Stomach (tissue), 4 donors: Measurements from ENCODE around the gene SOWAHA.

Experiments
- EP300 ChIP-seq: sonication (generic); formaldehyde crosslinking; IDR thresholded peaks from one replicate; pipeline ENCODE4 v1.6.1; 2017; ENCODE audit warnings: antibody characterized with exemption
- TF ChIP-seq, protein P1 (sequence below), 7 experiments: fragments of 450-650 bp in 4 of 7; fragments of 200-600 bp in 3 of 7; sonication (generic) in 3 of 7; IDR thresholded peaks; one replicate each; pipeline ENCODE4 v1.5.1; 2016 to 2019; ENCODE audit warnings: antibody characterized with exemption in 7 of 7, control low read depth in 2 of 7, mild to moderate bottlenecking in 1 of 7

DNA sequence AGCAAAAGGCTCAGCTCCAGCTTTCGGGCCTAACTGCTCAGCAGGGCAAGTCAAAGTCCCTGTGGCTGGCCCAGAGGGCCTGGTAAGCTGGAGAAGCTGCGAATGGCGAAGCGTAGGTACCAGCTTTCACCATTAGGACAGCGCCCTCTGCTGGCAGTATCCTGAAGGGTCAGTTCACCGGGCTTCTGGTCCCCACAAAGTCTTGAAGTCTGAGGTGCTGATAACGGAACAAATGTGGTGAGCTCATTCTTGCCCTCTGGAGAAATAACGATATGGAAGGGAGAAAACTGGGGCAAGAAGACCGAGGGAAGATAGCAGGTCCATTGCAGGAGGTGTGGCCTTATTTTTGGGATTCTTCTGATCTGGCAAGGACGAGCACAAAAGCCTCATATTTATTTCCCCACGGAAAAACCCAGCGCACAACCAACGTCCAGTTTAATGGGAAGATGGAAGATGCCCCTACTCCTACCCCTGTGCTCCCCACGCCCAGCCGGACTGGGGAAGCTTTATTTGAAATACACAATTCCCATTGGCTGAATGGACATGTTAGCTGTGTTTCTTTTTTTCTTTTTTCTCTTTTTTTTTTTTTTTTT is 7.2 kb downstream of the SOWAHA start:
- no peak for TF ChIP-seq EP300
- TF ChIP-seq, protein P1, sequence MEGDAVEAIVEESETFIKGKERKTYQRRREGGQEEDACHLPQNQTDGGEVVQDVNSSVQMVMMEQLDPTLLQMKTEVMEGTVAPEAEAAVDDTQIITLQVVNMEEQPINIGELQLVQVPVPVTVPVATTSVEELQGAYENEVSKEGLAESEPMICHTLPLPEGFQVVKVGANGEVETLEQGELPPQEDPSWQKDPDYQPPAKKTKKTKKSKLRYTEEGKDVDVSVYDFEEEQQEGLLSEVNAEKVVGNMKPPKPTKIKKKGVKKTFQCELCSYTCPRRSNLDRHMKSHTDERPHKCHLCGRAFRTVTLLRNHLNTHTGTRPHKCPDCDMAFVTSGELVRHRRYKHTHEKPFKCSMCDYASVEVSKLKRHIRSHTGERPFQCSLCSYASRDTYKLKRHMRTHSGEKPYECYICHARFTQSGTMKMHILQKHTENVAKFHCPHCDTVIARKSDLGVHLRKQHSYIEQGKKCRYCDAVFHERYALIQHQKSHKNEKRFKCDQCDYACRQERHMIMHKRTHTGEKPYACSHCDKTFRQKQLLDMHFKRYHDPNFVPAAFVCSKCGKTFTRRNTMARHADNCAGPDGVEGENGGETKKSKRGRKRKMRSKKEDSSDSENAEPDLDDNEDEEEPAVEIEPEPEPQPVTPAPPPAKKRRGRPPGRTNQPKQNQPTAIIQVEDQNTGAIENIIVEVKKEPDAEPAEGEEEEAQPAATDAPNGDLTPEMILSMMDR (IDR thresholded peaks at IDR 0.05) = peak in 6 of 7 experiments; percentile 84 to 95 (median 94)
